Islet precursor cell (in vitro differentiated cells): ENCODE measurements around the gene CDKAL1.
"Not testable (repeated sequence)": the region's sequence is repeated elsewhere in the genome, so short reads cannot be mapped to it uniquely, and the experiment has no call there.

Experiments
- DNase-seq: peaks from one replicate; pipeline ENCODE4 v3.0.0-alpha.2; 2018

Gene CDKAL1

GRCh38 chr6:21230536-21230935 is 696.3 kb downstream of the CDKAL1 start:
- no peak for DNase-seq

- no peak for DNase-seq
Observed at GRCh38 chr6:21235162-21235561, 700.9 kb downstream of the CDKAL1 start.

GRCh38 chr6:21238208-21238607 is 704.0 kb downstream of the CDKAL1 start:
- no peak for DNase-seq

- no peak for DNase-seq
Observed at GRCh38 chr6:21240709-21241108, 706.5 kb downstream of the CDKAL1 start.

GRCh38 chr6:21241231-21242130 is 707.2 kb downstream of the CDKAL1 start:
- DNase-seq: peak; percentile 62

GRCh38 chr6:21244897-21245470 is 710.7 kb downstream of the CDKAL1 start:
- no peak for DNase-seq

GRCh38 chr6:21245488-21245887 is 711.2 kb downstream of the CDKAL1 start:
- DNase-seq: no peak

- no peak for DNase-seq
Observed at GRCh38 chr6:21246075-21246474, 711.8 kb downstream of the CDKAL1 start.

- not testable (repeated sequence) for DNase-seq
Observed at GRCh38 chr6:21254460-21254859, 720.2 kb downstream of the CDKAL1 start.

- DNase-seq: no peak
Observed at GRCh38 chr6:21256197-21256596, 721.9 kb downstream of the CDKAL1 start.

GRCh38 chr6:21257125-21257524 is 722.9 kb downstream of the CDKAL1 start:
- no peak for DNase-seq

GRCh38 chr6:21258665-21259064 is 724.4 kb downstream of the CDKAL1 start:
- DNase-seq: no peak

- no peak for DNase-seq
Observed at GRCh38 chr6:21259660-21260059, 725.4 kb downstream of the CDKAL1 start.

GRCh38 chr6:21262504-21262903 is 728.2 kb downstream of the CDKAL1 start:
- DNase-seq: no peak

GRCh38 chr6:21263531-21264287 is 729.5 kb downstream of the CDKAL1 start:
- DNase-seq: peak; percentile 62

- no peak for DNase-seq
Observed at GRCh38 chr6:21264288-21265033, 730.2 kb downstream of the CDKAL1 start.

- no peak for DNase-seq
Observed at GRCh38 chr6:21265034-21265729, 730.9 kb downstream of the CDKAL1 start.

- no peak for DNase-seq
Observed at GRCh38 chr6:21265730-21266044, 731.4 kb downstream of the CDKAL1 start.

GRCh38 chr6:21270636-21271201 is 736.5 kb downstream of the CDKAL1 start:
- no peak for DNase-seq

- no peak for DNase-seq
Observed at GRCh38 chr6:21271428-21272155, 737.3 kb downstream of the CDKAL1 start.

GRCh38 chr6:21273451-21273850 is 739.2 kb downstream of the CDKAL1 start:
- DNase-seq: no peak
